NCI-H2227 (cell line): ENCODE data around the gene DNMT3L.
"Not testable (repeated sequence)": the region's sequence is repeated elsewhere in the genome, so short reads cannot be mapped to it uniquely, and the experiment has no call there.

ENCODE experiments used
- DNase-seq: peaks from one replicate; lab custom pipeline; 2025; ENCODE audit not compliant: unreplicated experiment; lab: John Stamatoyannopoulos, UW

The DNMT3L gene

GRCh38 chr21:44249204-44250037 lies 12.3 kb downstream of the DNMT3L start:
- not testable (repeated sequence) for DNase-seq

DNA sequence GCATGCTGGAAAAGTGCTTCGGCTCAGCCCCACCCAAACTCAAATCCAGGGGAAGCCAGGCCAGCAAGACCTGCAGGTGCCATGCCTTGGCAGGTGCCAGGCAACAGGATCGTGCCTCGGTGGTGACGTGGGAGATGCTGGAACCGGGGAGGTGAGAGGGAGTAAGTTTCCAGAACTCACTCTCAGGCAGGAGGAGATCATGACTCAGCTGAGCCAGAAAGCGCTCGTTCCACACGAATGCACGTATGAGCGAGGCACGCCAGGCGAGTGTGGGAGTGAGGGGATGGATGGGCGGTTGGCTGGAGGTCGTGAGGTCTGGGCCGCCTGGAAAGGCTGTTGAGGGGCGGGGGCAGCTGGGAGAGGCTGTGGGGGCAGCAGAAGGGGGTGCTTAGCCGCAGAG lies 13.8 kb downstream of the DNMT3L start:
- DNase-seq, result not testable (repeated sequence)

GRCh38 chr21:44243980-44244379 lies 17.7 kb downstream of the DNMT3L start:
- DNase-seq, result not testable (repeated sequence)

DNA sequence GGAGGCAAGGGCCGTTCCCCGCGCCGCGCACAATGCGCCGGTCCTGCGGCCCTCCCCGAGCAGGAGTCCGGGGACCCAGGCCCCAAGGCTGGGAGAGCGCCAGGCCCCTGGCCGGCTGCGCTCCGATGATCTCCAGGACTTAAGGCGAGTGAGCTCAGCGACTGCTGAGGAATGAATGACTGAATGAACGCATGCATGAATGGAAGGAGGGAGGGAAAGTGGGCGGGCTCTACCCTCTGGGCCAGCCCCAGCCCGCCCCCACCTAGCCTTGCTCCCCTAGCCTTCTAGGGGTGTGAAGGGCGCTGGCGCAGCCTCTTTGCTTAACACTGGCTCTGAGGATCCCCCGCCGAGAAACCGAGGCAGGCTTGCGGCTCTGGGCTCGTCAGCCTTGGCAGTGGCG lies 20.4 kb downstream of the DNMT3L start:
- not testable (repeated sequence) for DNase-seq

- not testable (repeated sequence) for DNase-seq
Measured at GRCh38 chr21:44240842-44241241, 20.9 kb downstream of the DNMT3L start, which contains the start of gene ICOSLG. TSS of gene ICOSLG (minus strand) at chr21:44240943. CDS start at chr21:44240817, 126 bp downstream.

- not testable (repeated sequence) for DNase-seq
Measured at GRCh38 chr21:44240353-44240752, 21.3 kb downstream of the DNMT3L start.

GRCh38 chr21:44229561-44229960 lies 32.1 kb downstream of the DNMT3L start:
- not testable (repeated sequence) for DNase-seq

GRCh38 chr21:44228109-44228508 lies 33.6 kb downstream of the DNMT3L start:
- DNase-seq, result not testable (repeated sequence)

DNA sequence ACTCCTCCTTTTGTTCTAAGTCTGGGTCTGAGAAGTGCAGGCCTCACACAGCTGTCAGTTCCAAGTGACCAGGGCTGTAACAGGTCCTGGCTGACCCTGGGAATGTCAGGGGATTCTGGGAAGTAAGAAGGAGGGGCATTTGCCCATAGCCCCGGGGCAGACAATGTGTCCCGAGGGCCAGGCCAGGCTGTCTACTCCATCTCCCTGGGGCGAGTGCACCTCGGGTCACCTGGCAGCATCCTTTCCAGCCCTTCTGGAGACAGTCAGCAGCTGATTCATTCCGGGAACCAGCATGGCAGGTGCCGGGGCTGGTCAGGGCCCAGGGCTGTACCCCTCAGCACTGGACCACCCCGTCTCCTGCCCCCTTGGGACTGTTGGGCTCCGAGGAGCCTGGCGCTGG lies 34.1 kb downstream of the DNMT3L start:
- DNase-seq, result not testable (repeated sequence)

DNA sequence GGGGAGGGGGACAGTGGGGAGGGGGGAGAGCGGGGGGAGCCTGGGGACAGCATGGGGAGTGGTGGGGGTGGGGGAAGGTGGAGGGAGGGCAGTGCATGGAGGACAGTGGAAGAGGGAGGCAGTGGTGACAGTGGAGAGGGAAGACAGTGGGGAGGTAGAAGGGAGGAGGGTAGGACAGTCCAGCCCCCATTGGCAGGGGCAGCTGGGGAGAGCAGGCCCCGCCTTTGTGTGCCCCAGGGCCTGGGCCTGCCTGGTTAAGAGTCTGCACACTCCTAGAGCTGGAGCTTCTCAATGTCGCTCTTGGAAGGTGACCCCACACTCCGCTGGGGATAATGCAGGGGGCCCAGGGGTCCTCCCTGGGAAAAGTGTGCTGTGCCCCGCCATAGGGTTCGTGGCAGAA lies 36.1 kb downstream of the DNMT3L start:
- not testable (repeated sequence) for DNase-seq

DNA sequence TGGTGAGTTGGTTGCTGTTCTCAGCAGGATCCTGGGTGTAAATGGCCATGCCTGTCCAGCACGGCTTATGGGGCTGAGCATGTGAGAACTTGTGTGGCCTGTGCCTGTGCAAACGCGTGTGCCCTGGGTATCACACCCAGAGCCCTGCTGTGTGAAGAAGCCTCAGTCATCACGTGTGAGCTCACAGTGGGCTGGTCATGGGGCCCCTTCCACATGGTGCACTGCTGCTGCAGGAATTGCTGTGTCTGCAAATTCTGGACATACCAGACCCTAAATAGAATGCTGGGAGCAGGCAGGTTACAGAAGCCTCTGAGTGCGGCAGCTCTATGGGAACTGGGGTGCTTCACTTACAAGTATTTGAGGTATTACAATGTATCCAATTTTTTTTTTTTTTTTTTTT lies 38.4 kb downstream of the DNMT3L start:
- DNase-seq, result not testable (repeated sequence)

- not testable (repeated sequence) for DNase-seq
Measured at GRCh38 chr21:44220674-44221073, 41.0 kb downstream of the DNMT3L start.

DNA sequence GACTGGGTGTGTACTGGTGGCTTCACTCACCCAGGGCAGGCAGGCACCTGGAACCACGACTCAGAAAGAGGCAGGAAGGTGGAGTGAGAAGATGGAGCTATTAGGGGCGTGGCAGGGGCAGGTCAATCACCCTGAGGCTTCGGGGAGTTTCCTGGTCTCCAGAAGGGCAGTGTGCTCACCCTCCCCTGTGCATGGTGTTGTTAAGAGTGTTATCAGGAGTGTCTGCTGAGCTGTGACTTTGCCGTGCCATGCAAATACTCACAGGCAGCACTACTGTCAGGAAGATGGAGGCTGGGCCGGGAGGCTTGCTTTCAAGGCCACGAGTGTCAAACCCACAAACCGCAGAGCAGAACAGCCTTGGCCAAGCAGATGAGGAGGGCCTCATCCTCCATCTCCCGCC lies 43.2 kb downstream of the DNMT3L start:
- DNase-seq, result not testable (repeated sequence)

GRCh38 chr21:44211978-44212377 lies 49.7 kb downstream of the DNMT3L start:
- DNase-seq, result not testable (repeated sequence)

DNA sequence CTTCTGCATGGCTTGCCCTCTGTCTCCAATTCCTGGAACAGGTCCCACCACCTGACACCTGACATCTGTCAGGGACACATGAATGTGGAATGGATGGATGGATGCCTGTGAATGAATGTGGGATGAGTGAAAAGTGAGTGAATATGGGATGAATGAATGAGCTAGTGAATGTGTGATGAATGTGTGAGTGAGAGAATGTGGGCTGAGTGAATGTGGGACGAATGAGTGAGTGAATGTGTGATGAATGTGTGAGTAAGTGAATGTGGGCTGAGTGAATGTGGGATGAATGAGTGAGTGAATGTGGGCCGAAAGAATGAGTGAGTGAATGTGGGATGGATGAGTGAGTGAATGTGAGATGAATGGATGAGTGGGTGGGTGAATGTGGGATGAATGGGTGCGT lies 50.1 kb downstream of the DNMT3L start:
- not testable (repeated sequence) for DNase-seq

- DNase-seq, result not testable (repeated sequence)
Measured at GRCh38 chr21:44207860-44208646, 53.6 kb downstream of the DNMT3L start.

DNA sequence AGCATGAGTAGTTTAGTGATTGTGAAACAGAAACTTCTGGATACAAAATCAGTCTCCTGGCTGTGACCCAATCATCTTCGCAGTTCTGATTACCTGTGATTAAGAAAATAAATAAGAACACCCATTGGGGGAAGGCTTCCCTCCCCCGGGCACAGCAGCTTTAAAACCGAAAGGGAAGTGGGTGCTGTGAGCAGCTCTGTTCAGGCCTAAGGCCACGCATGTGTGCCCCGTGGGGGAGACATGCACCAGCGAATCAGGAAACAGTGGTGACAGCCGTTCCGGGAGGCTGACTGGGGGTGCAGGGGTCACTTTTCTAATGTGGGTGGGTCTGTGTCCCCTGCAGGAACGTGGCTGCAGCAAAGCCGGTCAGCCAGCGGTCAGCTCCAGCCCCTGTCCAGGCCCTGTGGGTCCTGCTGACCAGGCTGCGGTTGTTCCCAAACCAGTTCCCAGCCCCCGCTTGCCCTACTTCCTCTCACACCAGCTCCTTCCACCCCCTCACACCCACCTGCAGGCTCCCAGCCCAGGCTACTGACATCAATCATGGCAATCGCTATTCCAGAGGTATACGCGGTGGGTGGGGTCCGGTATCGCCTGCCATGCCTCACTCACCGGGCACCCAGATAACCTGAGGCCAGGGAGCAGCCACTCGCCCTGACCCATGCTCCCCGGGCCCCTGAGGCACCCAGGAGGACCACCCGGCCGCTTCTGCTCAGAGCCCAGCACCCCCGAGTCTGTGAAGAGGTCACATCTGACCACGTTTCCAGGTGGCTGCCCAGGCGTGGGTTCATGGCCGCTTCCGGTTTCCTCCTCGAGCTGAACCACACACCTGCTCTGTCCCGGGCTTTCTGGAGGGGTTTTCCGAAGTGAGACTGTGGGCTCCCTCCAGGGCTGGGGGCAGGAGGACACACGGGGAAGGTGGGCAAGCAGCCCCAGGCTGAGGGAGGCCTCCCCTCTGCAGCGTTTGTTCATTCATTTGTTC lies 54.7 kb downstream of the DNMT3L start:
- DNase-seq, result not testable (repeated sequence)

GRCh38 chr21:44206187-44206586 lies 55.5 kb downstream of the DNMT3L start:
- DNase-seq, result not testable (repeated sequence)

- DNase-seq, result not testable (repeated sequence)
Measured at GRCh38 chr21:44202590-44203299, 59.0 kb downstream of the DNMT3L start.

DNA sequence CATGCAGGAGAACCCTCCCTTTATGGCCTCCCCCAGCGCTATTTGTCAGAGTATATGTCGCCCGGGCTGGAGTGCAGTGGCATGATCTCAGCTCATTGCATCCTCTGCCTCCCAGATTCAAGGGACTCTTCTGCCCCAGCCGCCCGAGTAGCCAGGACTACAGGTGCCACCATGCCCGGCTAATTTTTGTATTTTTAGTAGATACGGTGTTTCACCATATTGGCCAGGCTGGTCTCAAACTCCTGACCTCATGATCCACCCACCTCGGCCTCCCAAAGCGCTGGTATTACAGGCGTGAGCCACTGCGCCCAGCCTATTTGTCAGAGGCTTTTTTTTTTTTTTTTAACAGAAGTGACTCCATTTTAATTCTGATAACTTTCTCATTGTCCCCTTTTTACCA lies 61.7 kb downstream of the DNMT3L start:
- not testable (repeated sequence) for DNase-seq
